Stimulated activated CD4-positive, alpha-beta T cell treated with anti-CD3 and anti-CD28 coated beads, Interleukin-2, amount 100 ng/mL, for 48 hours (primary cell): ENCODE results near the gene SLIT3.

Experiments used
- DNase-seq, 2 donors: peaks; one replicate each; pipeline ENCODE4 v3.0.0-alpha.2; 2020

SLIT3 gene

GRCh38 chr5:168984135-168984675 is 316.7 kb downstream of the SLIT3 start:
- no peak for DNase-seq

- DNase-seq: no peak
Measured at GRCh38 chr5:168979135-168979534, 321.8 kb downstream of the SLIT3 start.

GRCh38 chr5:168978500-168978899 is 322.4 kb downstream of the SLIT3 start:
- no peak for DNase-seq

- DNase-seq: no peak
Measured at GRCh38 chr5:168978015-168978414, 322.9 kb downstream of the SLIT3 start.

- DNase-seq: no peak
Measured at GRCh38 chr5:168976311-168976970, 324.5 kb downstream of the SLIT3 start.

GRCh38 chr5:168975331-168975730 is 325.6 kb downstream of the SLIT3 start:
- DNase-seq: no peak

- no peak for DNase-seq
Measured at GRCh38 chr5:168974082-168974481, 326.9 kb downstream of the SLIT3 start.

GRCh38 chr5:168972731-168973130 is 328.2 kb downstream of the SLIT3 start:
- no peak for DNase-seq

GRCh38 chr5:168971100-168971499 is 329.8 kb downstream of the SLIT3 start:
- DNase-seq: no peak

- DNase-seq: no peak
Measured at GRCh38 chr5:168969326-168969886, 331.5 kb downstream of the SLIT3 start.

- DNase-seq: no peak
Measured at GRCh38 chr5:168967882-168968620, 332.9 kb downstream of the SLIT3 start.

- no peak for DNase-seq
Measured at GRCh38 chr5:168965638-168966037, 335.3 kb downstream of the SLIT3 start.

- DNase-seq: no peak
Measured at GRCh38 chr5:168964182-168964581, 336.8 kb downstream of the SLIT3 start.

GRCh38 chr5:168962306-168962705 is 338.6 kb downstream of the SLIT3 start:
- no peak for DNase-seq

GRCh38 chr5:168961681-168962080 is 339.3 kb downstream of the SLIT3 start:
- DNase-seq: no peak

- DNase-seq: no peak
Measured at GRCh38 chr5:168960497-168960896, 340.4 kb downstream of the SLIT3 start.

GRCh38 chr5:168953351-168953750 is 347.6 kb downstream of the SLIT3 start:
- DNase-seq: no peak

- no peak for DNase-seq
Measured at GRCh38 chr5:168952196-168952595, 348.7 kb downstream of the SLIT3 start.

GRCh38 chr5:168951769-168952168 is 349.2 kb downstream of the SLIT3 start:
- DNase-seq: no peak

- DNase-seq: no peak
Measured at GRCh38 chr5:168951356-168951755, 349.6 kb downstream of the SLIT3 start.

GRCh38 chr5:168950241-168950951 is 350.5 kb downstream of the SLIT3 start:
- DNase-seq: no peak

- DNase-seq: no peak
Measured at GRCh38 chr5:168948746-168949145, 352.2 kb downstream of the SLIT3 start.

- DNase-seq: peak; percentile 40 to 45
Measured at GRCh38 chr5:168947212-168947868, 353.6 kb downstream of the SLIT3 start.
